Astrocyte (in vitro differentiated cells and primary cell): Measurements from ENCODE around the gene PPP6C. TPM values are rescaled to one million over a fixed set of nuclear protein-coding genes. Genes with fewer than 3 reads are reported as not detected.

ENCODE experiments used
- DNase-seq: peaks from one replicate; pipeline ENCODE4 v3.0.0-alpha.2; 2010; ENCODE audit warnings: low read depth
- FAIRE-seq: peaks from 2 replicates; lab custom pipeline; 2011; peaks lifted over from hg19 to GRCh38; lab: Jason Lieb, UNC
- H2AFZ ChIP-seq: 2 replicates; pipeline ENCODE4 v1.6.0; 2012; ENCODE audit warnings: low read depth, low read length, inconsistent platforms
- H3K27ac ChIP-seq: 2 replicates; pipeline ENCODE4 v1.5.1; 2011; ENCODE audit warnings: low read depth, low read length, inconsistent platforms
- H3K27me3 ChIP-seq: 2 replicates; pipeline ENCODE4 v1.6.0; 2011; ENCODE audit warnings: low read length, inconsistent platforms; ENCODE audit not compliant: insufficient read depth
- H3K36me3 ChIP-seq: 2 replicates; pipeline ENCODE4 v1.5.1; 2011; ENCODE audit warnings: low read length, inconsistent platforms; ENCODE audit not compliant: insufficient read depth
- H3K4me1 ChIP-seq: 2 replicates; pipeline ENCODE4 v1.5.1; 2011; ENCODE audit warnings: low read length, inconsistent platforms; ENCODE audit not compliant: insufficient read depth
- H3K4me2 ChIP-seq: 2 replicates; pipeline ENCODE4 v1.6.0; 2012; ENCODE audit warnings: low read length, inconsistent platforms
- H3K4me3 ChIP-seq: 2 replicates; pipeline ENCODE4 v1.5.1; 2011; ENCODE audit warnings: low read depth, mild to moderate bottlenecking, low read length, inconsistent platforms; ENCODE audit not compliant: insufficient read depth
- H3K79me2 ChIP-seq: 2 replicates; pipeline ENCODE4 v1.6.0; 2012; ENCODE audit warnings: mild to moderate bottlenecking, low read length, inconsistent platforms; ENCODE audit not compliant: insufficient read depth
- H3K9ac ChIP-seq: 2 replicates; pipeline ENCODE4 v1.6.0; 2012; ENCODE audit warnings: mild to moderate bottlenecking, low read length, inconsistent platforms
- H3K9me3 ChIP-seq: 2 replicates; pipeline ENCODE4 v1.5.1; 2012; ENCODE audit warnings: low read depth, mild to moderate bottlenecking, low read length, inconsistent platforms; ENCODE audit not compliant: insufficient read depth
- H4K20me1 ChIP-seq: 2 replicates; pipeline ENCODE4 v1.6.0; 2012; ENCODE audit warnings: low read length, inconsistent platforms; ENCODE audit not compliant: insufficient read depth
- H3K27ac Mint-ChIP-seq: one replicate; pipeline ENCODE4 v1.8.0; 2021; ENCODE audit warnings: mild to moderate bottlenecking, mixed read lengths; ENCODE audit not compliant: unreplicated experiment
- H3K27me3 Mint-ChIP-seq: one replicate; pipeline ENCODE4 v1.8.0; 2021; ENCODE audit warnings: low read depth, mixed read lengths; ENCODE audit not compliant: unreplicated experiment
- H3K36me3 Mint-ChIP-seq: one replicate; pipeline ENCODE4 v1.8.0; 2021; ENCODE audit warnings: low read depth, mixed read lengths; ENCODE audit not compliant: unreplicated experiment
- H3K4me1 Mint-ChIP-seq: one replicate; pipeline ENCODE4 v1.8.0; 2021; ENCODE audit warnings: low read depth, mixed read lengths; ENCODE audit not compliant: unreplicated experiment
- H3K4me3 Mint-ChIP-seq: one replicate; pipeline ENCODE4 v1.8.0; 2021; ENCODE audit warnings: mild to moderate bottlenecking, moderate library complexity, mixed read lengths; ENCODE audit not compliant: unreplicated experiment
- H3K9me3 Mint-ChIP-seq: one replicate; pipeline ENCODE4 v1.8.0; 2021; ENCODE audit warnings: mild to moderate bottlenecking, mixed read lengths; ENCODE audit not compliant: unreplicated experiment
- EZH2 ChIP-seq: IDR thresholded peaks from 2 replicates; pipeline ENCODE4 v1.6.1; 2012; ENCODE audit warnings: mild to moderate bottlenecking, low read length, inconsistent platforms; ENCODE audit not compliant: insufficient read depth
- total RNA-seq: library from RNA; stranded (reverse); gene quantifications from 2 replicates; pipeline ENCODE4 v1.2.1, GENCODE V29; 2021
- TF ChIP-seq, protein P1 (sequence below): IDR thresholded peaks from 2 replicates; pipeline ENCODE4 v1.5.1; 2011; ENCODE audit warnings: low read depth, mild to moderate bottlenecking, inconsistent platforms, low read length, moderate library complexity; ENCODE audit not compliant: insufficient read depth

The PPP6C gene
- total RNA-seq, 1 donor from 2014 or later = 41.1 TPM

DNA sequence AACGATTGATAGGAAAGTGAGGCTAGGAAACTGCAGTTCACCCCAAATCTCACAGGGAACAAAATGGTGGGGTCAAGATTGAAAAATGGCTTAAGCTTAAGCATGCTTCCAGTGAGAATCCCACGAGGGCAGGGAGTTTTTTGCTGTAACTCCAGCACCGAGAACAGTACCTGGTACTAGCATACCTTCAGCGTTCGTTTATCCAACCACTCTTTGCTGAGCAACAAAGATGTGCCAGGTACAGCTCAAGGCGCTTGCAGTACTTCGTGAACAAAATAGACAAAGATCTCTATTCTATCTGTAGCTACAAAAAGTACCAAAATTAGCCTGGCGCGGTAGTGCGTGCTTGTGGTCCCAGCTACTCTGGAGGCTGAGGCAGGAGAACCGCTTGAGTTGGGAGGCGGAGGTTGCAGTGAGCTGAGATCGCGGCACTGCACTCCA, 778 bp upstream of the PPP6C start:
- Histone ChIP-seq H3K4me2 (peak overlapping the region; percentile 95), H3K9me3 (no peaks in the 10 kb centered on the region), H3K4me1 (peaks cover 9% of the 10 kb centered on the region), H4K20me1 (peaks cover 22% of the 10 kb centered on the region), H2AFZ (peak overlapping the region; percentile 95), H3K9ac (peak overlapping the region; percentile 98), H3K36me3 (no peaks in the 10 kb centered on the region), H3K4me3 (peak overlapping the region; percentile 90), H3K27ac (peak overlapping the region; percentile 89), H3K27me3 (no peaks in the 10 kb centered on the region), H3K79me2 (peaks cover 51% of the 10 kb centered on the region)
- Mint-ChIP-seq H3K9me3 (no peaks in the 10 kb centered on the region), H3K4me3 (peak overlapping the region; percentile 91), H3K27me3 (no peaks in the 10 kb centered on the region), H3K4me1 (peaks cover 9% of the 10 kb centered on the region), H3K27ac (peak overlapping the region; percentile 98), H3K36me3 (no peaks in the 10 kb centered on the region)
- FAIRE-seq (no peak), DNase-seq (no peak)
- no peak for TF ChIP-seq EZH2
- TF ChIP-seq, protein P1, sequence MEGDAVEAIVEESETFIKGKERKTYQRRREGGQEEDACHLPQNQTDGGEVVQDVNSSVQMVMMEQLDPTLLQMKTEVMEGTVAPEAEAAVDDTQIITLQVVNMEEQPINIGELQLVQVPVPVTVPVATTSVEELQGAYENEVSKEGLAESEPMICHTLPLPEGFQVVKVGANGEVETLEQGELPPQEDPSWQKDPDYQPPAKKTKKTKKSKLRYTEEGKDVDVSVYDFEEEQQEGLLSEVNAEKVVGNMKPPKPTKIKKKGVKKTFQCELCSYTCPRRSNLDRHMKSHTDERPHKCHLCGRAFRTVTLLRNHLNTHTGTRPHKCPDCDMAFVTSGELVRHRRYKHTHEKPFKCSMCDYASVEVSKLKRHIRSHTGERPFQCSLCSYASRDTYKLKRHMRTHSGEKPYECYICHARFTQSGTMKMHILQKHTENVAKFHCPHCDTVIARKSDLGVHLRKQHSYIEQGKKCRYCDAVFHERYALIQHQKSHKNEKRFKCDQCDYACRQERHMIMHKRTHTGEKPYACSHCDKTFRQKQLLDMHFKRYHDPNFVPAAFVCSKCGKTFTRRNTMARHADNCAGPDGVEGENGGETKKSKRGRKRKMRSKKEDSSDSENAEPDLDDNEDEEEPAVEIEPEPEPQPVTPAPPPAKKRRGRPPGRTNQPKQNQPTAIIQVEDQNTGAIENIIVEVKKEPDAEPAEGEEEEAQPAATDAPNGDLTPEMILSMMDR = no peak

DNA sequence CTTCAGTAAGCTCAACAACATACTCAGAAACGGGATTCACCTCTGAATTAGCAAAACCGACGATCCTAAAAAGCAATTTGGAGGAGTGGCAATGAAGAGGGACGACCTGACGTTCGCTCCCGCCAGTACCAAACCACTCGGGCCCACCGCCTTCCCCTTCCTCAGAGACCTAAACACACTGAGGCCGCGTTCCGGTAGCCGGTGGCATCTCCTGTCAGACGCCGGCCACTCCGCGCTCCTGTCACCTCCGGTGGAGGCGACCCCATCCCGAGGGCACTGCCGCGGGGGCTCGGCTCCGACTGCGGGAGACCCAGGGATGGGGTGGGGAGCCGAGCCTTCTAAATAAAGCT, 617 bp downstream of the PPP6C start:
- peak overlapping the region; percentile 79 for H2AFZ ChIP-seq
- Mint-ChIP-seq H3K27ac (no peak overlapping the region), H3K4me1 (peaks cover 9% of the 10 kb centered on the region), H3K9me3 (no peaks in the 10 kb centered on the region), H3K36me3 (no peaks in the 10 kb centered on the region), H3K27me3 (no peaks in the 10 kb centered on the region), H3K4me3 (peak overlapping the region; percentile 91)
- DNase-seq (no peak), FAIRE-seq (no peak)
- peak overlapping the region; percentile 89 for H3K27ac ChIP-seq
- H3K9ac ChIP-seq = peak overlapping the region; percentile 98
- no peaks in the 10 kb centered on the region for H3K9me3 ChIP-seq
- H3K4me3 ChIP-seq = peak overlapping the region; percentile 90
- H4K20me1 ChIP-seq = peaks cover 27% of the 10 kb centered on the region
- H3K79me2 ChIP-seq = peaks cover 65% of the 10 kb centered on the region
- peaks cover 9% of the 10 kb centered on the region for H3K4me1 ChIP-seq
- H3K27me3 ChIP-seq = no peaks in the 10 kb centered on the region
- peak overlapping the region; percentile 95 for H3K4me2 ChIP-seq
- H3K36me3 ChIP-seq = no peaks in the 10 kb centered on the region
- no peak for TF ChIP-seq EZH2
- TF ChIP-seq, protein P1 = no peak

DNA sequence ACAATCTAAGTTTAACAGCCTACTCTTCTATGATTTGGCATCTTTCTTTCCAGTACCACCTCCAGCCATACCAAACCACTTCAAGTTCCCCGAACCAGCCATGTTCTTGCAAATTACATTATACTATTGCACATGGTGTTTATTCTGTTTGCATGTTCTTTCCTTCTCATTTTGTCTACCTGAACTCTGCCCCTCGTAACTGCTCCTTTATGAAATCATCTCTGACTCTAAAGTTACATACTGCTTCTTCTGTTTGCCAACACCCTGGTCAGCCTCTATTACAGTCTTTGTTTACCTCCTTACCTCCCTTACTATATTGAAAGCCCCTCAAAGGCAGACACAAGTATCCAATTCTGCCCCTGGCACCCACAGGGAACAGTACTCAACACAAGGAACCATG, 6.0 kb downstream of the PPP6C start:
- no peak for TF ChIP-seq EZH2
- TF ChIP-seq, protein P1 = no peak
- Histone ChIP-seq H3K79me2 (peaks cover 98% of the 10 kb centered on the region), H3K36me3 (no peaks in the 10 kb centered on the region), H4K20me1 (peaks cover 67% of the 10 kb centered on the region), H3K4me3 (no peak overlapping the region), H3K9ac (no peak overlapping the region), H3K27me3 (no peaks in the 10 kb centered on the region), H3K9me3 (no peaks in the 10 kb centered on the region), H3K4me2 (peak overlapping the region; percentile 27), H3K4me1 (peaks cover 9% of the 10 kb centered on the region), H3K27ac (peak overlapping the region; percentile 23), H2AFZ (no peak overlapping the region)
- no peaks in the 10 kb centered on the region for H3K9me3 Mint-ChIP-seq
- H3K27me3 Mint-ChIP-seq = no peaks in the 10 kb centered on the region
- DNase-seq (no peak), FAIRE-seq (no peak)
- H3K4me3 Mint-ChIP-seq = no peak overlapping the region
- no peaks in the 10 kb centered on the region for H3K36me3 Mint-ChIP-seq
- peaks cover 17% of the 10 kb centered on the region for H3K4me1 Mint-ChIP-seq
- H3K27ac Mint-ChIP-seq = no peak overlapping the region
